Stimulated activated CD8-positive, alpha-beta memory T cell treated with anti-CD3 and anti-CD28 coated beads, Interleukin-12 subunit alpha, Interleukin-12 subunit beta, amount 100 ng/mL, for 1 hour (primary cell): ENCODE results near the gene BSPRY.
"Not testable (repeated sequence)": the region's sequence is repeated elsewhere in the genome, so short reads cannot be mapped to it uniquely, and the experiment has no call there.

Experiments used
- DNase-seq: peaks from one replicate; pipeline ENCODE4 v3.0.0-alpha.2; 2020; ENCODE audit warnings: low read depth

BSPRY gene

DNA sequence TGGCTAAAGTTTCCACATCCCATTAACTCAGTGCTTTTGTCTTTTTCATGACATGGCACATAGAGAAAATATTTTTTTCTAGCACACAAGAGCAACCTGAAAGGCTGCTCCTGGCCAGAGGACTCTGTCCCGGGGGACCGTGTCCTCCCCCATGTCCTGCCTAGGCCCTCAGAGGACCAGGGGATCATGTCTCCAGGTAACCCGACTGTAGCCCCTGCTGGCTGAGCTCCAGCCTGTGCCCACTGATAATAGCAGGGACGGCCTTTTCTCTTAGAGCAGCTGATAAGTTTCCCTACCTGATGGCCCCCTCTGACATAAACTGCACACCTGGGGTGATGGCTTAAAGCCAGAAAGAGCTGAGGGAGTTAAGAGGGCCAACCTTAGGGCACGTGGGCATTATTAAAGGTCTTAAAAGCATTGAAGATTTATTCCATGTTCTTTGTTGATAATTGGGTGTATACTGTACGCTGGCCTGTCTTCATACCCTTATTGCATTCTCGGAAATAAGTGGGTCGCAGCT is 21.5 kb downstream of the BSPRY start:
- no peak for DNase-seq

DNA sequence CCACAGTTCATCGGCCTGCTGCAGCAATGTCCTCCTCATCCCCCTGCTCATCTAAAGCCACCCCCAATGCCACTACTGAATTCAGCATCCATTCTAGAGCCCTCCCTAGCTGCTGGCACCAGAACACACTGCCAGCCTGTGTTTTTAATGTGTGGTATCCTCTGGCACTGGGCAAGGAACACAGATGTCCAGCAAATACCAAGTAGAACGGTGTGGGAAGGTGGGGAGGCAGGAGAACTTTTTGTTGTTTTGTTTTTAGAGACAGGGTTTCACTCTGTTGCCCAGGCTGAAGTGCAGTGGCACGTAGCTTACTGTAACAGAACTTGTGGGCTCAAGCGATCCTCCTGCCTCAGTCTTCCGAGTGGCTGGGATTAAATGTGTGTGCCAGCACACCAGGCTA is 22.7 kb downstream of the BSPRY start:
- DNase-seq: no peak

DNA sequence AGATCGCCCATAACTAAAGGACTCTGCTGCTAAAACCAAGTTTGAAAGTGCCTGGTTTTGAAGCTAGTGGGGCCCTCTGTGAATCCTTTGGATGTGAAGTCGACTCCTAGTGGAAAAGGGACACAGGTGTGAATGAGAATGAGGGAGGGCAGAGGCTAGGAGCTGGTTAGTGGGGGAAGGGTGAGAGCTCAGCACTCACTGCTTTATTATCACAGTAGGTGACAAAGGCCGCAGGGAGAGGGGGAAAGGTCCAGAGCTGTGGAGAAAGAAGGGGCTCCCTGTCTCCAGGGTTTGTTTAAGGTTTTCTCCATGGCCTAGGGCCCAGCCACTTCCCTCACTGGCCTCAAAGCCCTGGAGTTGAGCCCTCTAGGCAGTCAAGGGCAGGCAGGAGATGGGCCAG is 23.9 kb downstream of the BSPRY start:
- no peak for DNase-seq

DNA sequence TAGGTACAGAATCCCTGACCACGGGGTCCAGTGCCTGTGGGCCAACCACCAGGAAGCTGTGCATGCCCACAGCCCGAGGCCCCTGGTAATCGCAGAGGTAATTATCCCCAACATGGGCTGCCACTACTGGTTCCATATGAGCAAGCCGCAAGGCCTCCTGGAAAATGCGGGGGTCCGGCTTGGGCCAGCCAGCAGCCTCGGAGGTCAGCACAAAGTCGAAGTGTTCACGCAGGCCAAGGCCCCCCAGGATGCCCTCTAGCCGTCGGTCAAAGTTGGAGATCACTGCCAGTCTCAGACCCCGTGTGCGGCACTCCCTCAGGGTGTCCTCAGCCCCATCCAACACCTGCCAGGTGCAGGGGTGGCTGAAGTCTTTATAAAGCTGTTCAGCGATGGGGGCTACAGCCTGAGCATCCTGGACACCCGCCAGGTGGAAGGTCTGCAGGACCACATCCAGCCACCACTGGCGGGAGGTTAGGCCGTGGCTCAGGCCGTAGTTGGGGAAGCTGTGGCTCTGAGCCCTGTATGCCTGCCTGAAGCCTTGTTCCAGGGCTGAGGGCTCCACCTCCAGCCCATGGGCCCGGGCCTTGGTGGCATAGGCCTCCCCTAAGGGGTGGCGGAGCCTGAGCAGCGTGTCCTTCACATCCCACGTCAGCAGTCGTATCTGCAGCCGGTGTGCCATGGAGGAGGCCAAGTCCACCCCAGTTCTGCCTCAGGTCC is 24.5 kb downstream of the BSPRY start:
- DNase-seq: no peak

DNA sequence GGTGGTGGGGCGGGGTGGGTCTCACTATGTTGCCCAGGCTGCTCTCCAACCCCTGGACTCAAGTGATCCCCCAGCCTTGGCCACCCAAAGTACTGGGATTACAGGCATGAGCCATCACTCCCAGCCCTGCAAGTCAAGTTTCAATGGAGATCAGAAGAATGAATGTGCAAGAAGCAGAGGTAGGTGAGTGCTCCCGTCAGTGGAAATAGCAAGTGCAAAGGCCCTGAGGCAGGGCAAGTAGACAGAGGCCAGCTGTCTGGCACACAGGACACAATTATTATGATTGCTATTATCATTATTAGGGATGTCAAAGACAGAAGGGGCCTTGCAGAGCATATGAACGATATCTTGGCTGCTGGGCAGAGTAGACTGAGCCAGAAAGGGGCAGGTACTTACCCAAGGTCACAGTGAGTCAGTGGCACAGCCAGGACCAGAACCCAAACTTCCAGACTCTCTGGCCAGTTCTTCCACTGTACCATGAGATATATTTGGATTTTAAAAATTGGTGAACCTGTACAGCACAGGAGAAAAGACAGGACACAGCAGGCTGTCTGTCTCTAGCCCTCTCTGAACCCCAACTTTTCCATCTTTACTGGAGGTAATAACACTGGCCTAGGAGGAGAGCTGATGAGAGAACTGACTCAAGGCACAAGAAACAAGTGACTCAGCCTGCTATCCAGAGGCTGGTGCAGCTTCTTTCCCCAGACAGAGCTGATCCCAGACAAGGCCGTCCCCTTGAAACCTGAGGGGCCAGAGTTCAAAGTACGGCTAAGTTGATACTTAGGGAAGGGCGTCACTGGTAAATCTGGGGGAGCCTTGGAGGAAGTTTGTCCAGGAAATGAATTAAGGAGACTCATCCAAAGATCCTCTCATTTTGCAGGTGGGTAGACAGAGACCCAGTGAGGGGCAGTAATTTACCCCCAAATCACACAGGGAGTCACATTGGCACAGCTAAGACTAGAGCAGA is 26.0 kb downstream of the BSPRY start:
- no peak for DNase-seq

DNA sequence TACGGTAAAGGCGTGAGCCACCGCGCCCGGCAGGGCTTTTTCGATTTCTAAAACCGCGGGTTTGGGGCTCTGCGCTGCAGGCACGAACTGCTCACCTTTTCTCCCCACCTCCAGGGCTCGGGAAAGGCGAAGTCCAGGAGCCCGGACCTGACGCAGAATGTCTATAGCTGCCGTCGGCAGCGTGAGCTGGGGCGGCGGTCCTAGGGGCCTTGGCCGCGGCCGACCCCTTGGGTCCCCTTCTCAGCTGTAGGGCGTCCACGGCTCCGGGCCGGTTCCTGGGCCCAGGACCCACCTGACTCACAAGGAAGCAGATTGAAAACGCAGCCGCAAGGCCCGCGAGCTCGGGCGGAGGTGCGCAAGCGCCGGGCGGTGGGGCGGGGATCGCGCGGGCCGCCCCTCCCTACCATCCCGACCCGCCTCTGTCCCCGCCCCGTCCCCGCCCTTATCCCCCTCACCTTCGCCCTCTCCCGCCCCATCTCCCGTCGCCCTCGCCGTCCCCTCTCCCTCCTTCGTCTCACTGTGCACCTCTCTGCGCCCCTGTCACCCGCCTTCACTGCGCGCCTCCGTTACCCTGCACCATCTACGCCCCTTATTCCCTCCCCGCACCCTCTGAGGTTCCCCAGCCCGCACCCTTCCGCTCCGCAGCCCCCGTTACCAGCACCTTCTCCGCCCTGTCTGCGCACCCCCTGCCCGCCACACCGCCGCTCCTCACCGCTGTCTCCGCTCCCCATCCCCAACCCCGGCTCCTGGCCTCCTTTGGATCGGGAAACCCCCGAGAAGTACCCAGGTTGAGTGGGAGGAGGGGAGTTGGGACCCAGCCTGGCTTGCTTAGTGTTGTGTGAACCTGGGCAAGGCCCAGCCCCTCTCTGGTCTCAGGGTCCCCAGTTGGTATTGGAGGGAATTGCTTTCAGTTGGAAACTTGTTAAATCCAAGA is 27.6 kb downstream of the BSPRY start, which contains the start of gene HDHD3:
Gene HDHD3, minus strand, starts transcription at position 353 of the 934 bp plus-strand sequence. CDS start 2,632 bp downstream, outside the sequence.
- peak; percentile 58 for DNase-seq

DNA sequence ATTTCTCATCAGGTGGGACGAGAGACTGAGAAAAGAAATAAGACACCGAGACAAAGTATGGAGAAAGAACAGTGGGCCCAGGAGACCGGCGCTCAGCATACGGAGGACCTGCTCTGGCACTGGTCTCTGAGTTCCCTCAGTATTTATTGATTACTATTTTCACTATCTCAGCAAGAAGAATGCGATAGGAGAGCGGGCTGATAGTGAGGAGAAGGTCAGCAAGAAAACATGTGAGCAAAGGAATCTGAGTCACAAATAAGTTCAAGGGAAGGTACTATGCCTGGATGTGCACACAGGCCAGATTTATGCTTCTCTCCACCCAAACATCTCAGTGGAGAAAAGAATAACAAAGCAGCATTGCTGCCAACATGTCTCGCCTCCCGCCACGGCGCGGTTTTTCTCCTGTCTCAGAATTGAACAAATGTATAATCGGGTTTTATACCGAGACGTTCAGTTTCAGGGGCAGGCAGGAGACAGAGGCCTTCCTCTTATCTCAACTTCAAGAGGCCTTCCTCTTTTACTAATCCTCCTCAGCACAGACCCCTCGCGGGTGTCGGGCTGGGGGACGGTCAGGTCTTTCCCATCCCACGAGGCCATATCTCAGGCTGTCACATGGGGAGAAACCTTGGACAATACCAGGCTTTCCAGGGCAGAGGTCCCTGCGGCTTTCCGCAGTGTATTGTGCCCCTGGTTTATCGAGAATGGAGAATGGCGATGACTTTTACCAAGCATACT is 29.9 kb downstream of the BSPRY start:
- not testable (repeated sequence) for DNase-seq

DNA sequence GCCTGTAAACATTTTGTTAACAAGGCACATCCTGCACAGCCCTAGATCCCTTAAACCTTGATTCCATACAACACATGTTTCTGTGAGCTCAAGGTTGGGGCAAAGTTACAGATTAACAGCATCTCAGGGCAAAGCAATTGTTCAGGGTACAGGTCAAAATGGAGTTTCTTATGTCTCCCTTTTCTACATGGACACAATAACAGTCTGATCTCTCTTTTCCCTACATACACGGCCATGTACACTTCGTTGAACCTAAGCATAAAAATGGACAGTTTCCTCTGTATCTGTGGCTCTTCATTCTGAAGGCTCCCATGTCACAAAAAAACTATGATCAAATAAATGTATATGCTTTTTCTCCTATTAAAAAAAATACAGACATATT is 30.5 kb downstream of the BSPRY start:
- DNase-seq: not testable (repeated sequence)

DNA sequence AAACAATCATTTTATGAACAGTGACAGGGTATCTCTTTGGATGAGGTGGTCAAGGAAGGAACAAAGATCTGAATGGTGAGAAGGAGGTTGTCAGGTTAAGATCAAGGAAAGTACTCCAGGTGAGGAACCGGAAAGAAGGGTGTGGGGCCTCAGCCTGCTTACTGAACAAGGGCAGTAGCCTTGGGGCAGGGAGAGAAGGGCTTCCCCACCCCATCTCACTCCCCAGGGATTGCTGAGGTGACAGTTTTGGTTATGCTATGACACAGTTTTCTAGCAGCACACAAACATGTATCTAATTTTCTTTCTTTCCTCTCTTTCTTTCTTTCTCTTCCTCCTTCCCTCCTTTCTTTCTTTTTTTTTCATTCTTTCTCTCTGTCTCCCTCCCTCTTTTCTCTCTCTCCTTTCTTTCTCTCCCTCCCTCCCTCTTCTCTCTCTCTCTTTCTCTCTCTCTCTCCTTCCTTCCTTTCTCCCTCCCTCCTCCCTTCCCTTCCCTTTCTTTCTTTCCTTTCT is 31.6 kb downstream of the BSPRY start:
- DNase-seq: no peak

DNA sequence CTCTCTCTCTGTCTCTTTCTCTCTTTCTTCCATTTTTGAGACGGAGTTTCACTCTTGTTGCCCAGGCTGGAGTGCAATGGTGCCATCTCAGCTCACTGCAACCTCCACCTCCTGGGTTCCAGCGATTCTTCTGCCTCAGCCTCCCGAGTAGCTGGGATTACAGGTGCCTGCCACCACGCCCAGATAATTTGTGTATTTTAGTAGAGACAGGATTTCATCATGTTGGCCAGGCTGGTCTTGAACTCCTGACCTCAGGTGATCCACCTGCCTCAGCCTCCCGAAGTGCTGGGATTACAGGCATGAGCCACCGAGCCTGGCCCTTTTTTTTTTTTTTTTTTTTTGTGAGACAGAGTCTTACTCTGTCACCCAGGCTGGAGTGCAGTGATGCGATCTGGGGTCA is 32.1 kb downstream of the BSPRY start:
- DNase-seq: not testable (repeated sequence)

DNA sequence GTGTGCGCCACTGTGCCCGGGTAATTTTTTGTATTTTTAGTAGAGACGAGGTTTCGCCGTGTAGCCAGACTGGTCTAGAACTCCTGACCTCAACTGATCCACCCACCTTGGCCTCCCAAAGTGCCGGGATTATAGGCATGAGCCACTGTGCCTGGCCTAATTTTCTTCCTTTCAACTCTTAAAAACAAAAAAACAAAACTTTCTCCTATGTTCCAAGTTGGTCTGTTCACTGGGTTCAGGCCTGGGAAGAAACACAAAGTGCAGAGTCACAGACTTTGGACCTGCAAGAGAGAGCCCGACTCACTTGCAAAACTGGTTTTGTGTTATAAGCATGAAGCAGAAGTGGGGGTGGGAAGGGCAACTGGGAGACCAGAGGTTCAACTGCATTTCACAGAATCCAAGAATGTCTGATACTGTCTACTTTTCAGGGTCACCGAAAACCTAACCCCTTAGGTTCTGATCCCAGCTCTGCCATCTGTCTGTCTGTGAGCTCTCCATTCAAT is 32.6 kb downstream of the BSPRY start:
- no peak for DNase-seq

DNA sequence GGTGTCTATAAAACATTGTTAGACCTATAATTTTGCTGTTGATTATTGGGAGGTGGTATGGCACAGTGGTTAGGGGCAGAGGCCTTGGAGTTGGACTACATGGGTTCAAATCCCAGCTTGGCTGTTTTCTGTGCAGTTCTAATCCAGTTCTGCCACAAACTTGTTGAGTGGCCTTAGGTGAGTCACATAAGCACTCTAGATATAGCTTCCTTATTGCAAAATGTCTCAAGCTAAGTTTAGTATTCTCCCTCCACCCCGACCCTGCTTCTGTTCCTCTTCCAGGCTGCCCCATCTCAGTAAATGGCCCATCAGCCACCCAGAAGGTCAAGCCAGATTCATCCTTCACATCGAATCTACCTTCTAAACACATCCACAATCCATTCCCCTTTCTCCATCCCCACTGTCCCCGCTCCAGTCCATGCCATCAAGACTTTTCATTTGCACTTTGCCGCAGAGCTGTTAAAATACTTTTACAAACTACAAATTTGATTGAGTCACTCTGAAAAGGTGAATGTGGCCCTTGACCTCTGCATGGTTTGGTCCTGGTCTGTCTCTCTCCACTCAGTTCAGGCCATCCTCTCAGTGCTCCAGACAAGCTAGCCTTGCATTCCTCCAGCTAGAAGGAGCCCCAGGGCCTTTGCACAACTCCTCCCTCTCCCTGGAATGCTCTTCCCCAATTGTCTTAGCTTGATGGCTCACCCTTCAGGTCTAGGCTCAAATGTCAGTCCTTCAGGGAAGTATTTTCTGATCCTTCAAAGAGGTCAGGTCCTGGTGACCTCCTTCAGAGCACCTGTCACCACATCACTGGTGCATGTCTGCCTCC is 37.4 kb downstream of the BSPRY start:
- DNase-seq: no peak

DNA sequence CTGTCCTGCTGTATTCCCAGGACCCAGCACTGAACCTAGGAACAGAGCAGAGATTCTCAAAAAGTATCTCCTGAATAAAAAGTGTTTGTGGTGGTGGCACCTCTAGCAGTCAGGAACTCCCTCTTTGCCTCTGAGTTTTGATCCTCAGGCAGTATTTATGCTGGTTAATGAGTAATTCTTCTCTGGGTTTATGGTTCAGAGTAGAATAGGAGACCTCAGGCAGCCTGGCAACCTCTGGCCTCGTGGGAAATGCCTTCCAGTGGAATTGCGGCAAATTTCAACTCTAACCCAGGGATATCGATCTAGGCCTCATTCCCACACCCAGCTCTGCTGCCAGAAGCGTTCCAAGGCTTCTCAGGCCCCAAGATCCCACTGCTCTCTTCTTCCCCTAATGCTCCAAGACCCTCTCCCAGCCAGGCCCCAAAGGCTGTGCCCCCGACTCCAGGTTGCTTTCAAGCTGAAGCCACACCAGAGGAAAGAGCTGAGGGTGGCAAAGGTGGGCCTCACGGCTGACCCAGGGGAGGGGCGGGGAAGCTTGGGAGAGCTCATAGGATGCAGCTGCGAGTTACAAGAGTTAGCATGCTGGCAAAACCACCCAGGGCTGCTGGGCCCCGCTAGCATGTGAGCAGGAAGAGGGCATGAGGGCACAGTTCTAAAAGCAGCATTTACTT is 38.4 kb downstream of the BSPRY start:
- DNase-seq: no peak

DNA sequence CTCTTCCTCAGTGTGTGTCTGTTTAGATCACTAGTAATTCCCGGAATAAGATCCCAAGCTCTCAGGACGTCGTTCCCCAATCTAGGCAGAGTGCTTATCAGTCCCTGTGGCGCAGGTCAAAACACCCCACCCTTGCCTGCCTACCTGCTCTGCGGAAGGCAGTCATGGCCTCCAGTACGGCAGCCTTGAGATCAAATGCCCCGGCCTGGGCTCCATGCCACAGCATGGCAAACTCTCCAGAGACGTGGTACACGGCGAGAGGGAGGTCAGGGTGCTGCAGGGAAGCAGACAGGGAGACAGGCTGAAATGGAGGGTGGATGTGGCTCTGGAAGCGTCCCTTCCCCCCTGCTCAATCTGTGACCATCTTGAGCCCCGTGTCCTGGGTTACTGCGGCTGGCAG is 39.5 kb downstream of the BSPRY start:
- no peak for DNase-seq

DNA sequence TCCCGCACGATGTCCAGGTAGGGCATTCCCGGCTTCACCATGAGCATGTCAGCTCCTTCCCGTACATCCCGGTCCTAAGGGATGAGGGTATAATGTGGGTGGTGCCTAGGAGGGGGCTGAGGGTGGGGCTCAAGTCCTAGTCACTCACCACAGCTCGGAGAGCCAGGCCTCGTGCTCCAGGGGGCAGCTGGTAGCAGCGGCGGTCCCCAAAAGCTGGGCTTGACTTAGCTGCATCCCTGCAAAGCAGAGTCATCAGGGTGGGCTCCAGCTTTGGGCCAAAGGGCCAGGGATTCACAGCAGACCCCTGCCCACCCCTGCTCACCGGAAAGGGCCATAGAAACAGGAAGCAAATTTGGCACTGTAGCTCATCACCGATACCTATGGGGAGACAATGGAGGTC is 40.1 kb downstream of the BSPRY start:
- no peak for DNase-seq

DNA sequence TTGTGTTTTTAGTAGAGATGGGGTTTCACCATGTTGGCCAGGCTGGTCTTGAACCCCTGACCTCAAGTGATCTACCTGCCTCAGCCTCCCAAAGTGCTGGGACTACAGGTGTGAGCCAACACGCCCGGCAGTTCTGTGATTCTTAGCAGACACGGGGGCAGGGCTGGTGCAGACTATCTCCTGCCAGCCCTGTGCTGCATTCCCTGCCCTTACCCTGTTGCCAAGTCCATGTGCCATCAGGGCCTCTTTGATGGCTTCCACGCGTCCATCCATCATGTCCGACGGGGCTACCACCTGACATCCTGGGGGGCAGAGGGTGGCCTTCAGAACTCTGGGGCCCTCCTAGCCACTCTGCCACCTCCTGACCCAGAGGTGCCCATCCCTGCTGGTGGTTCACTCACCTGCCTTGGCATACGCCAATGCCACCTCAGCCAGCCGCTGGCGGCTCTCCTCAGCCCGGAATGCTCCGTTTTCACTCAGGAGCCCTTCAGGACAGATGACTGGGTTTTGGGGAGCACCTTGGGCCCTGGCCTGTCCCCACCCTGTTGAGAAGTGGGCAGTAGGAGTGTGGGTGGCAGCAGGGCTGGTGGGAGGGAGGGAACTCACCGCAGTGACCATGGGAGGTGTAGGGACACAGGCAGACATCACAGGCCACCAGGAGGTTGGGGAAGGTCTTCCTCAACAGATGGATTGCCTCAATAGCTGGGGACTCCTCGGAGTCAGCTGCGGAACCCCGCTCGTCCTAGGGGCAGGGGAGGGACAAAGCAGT is 41.0 kb downstream of the BSPRY start:
- DNase-seq: no peak

DNA sequence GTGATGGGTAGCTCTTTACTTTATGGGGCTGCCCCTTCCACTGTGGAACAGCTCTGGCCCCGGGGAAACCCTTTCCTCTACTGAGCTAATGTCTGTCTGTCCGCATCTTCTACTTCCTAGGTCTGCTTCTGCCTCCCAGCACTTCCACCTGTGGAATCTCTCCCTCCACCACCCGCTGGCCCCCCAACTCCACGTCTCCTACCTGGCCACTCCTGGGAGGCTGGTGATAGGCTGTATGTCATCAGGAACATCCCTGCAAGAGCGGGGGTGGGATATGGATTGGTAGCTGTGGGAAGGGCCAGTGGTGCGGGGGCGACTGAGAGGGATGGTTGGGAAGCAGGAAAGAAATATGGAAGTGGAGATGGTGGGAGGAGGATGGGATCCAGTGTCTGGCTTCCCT is 42.6 kb downstream of the BSPRY start:
- DNase-seq: no peak

DNA sequence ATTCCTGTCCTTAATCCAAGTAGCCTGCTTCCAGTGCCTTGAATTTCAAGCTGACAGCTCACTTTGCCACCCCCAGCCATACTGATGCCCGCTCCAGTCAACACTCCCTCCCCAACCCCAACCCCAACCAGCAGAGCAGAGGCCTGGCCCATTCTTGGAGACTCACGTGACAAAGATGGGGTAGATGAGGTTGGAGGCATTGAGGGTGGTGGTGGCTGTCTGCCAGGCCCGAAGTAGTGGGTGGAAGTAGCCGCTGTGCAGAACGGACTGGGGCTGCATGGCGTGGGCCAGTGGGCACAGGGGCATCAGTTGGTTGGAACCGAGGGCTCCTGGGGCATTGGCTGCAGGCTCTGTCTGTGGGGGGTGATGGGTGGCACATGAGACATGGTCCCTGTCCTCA is 43.9 kb downstream of the BSPRY start:
- no peak for DNase-seq
